AG04449 (cell line): ENCODE measurements around the gene VIPR2.

Experiments used
- CTCF ChIA-PET: fragments of 350-600 bp; formaldehyde crosslinking; extraction: SDS; loops from one replicate; lab custom pipeline; 2021; ENCODE audit warnings: antibody characterized with exemption; lab: Yijun Ruan, JAX
- POLR2A ChIA-PET: fragments of 400-600, 350-600 bp; formaldehyde crosslinking; extraction: SDS; loops from one replicate; lab custom pipeline; 2020; ENCODE audit warnings: antibody characterized with exemption, inconsistent platforms; lab: Yijun Ruan, JAX
- DNase-seq: peaks from one replicate; pipeline ENCODE4 v3.0.0-alpha.2; 2010; ENCODE audit warnings: low read depth, low spot score
- H3K4me3 ChIP-seq: 2 replicates; pipeline ENCODE4 v1.5.1; 2011; ENCODE audit warnings: low read depth, mild to moderate bottlenecking, control low read depth, low read length
- CTCF ChIP-seq: IDR thresholded peaks from one replicate; pipeline ENCODE4 v1.5.1; 2011; ENCODE audit warnings: mild to moderate bottlenecking, moderate library complexity, low read length, control low read depth, inconsistent platforms; ENCODE audit not compliant: insufficient read depth; ENCODE audit errors: missing control alignments

The VIPR2 gene

GRCh38 chr7:159098424-159098786 lies 46.3 kb downstream of the VIPR2 start:
- no peak for DNase-seq
- no peak overlapping the region for H3K4me3 ChIP-seq
- POLR2A ChIA-PET, result no interaction called here
- CTCF ChIA-PET, result no interaction called here
- TF ChIP-seq CTCF, result no peak

GRCh38 chr7:159097661-159098423 lies 46.8 kb downstream of the VIPR2 start:
- ChIA-PET CTCF (no interaction called here), POLR2A (no interaction called here)
- no peak for DNase-seq
- no peak for TF ChIP-seq CTCF
- no peak overlapping the region for H3K4me3 ChIP-seq

GRCh38 chr7:159096736-159097581 lies 47.7 kb downstream of the VIPR2 start:
- ChIA-PET CTCF (no interaction called here), POLR2A (no interaction called here)
- DNase-seq, result no peak
- H3K4me3 ChIP-seq, result no peak overlapping the region
- no peak for TF ChIP-seq CTCF

- DNase-seq, result no peak
- CTCF ChIA-PET, result no interaction called here
- no peak for TF ChIP-seq CTCF
- H3K4me3 ChIP-seq, result no peak overlapping the region
- POLR2A ChIA-PET, result no interaction called here
These were observed 48.7 kb downstream of the VIPR2 start for GRCh38 chr7:159095979-159096411.

- H3K4me3 ChIP-seq, result no peak overlapping the region
- ChIA-PET POLR2A (no interaction called here), CTCF (no interaction called here)
- DNase-seq, result no peak
- no peak for TF ChIP-seq CTCF
These were observed 49.5 kb downstream of the VIPR2 start for GRCh38 chr7:159094919-159095915.
